IPS-15b (cell line): ENCODE measurements around the gene ZNF488.

Experiments used
- H3K27me3 ChIP-seq: one replicate; pipeline ENCODE4 v1.6.1; 2013; ENCODE audit warnings: low read length; ENCODE audit not compliant: control insufficient read depth, insufficient read depth
- H3K36me3 ChIP-seq: one replicate; pipeline ENCODE4 v1.6.1; 2013; ENCODE audit warnings: low read length; ENCODE audit not compliant: control insufficient read depth, insufficient read depth
- H3K4me1 ChIP-seq: one replicate; pipeline ENCODE4 v1.6.1; 2013; ENCODE audit warnings: mild to moderate bottlenecking, low read length; ENCODE audit not compliant: control insufficient read depth, insufficient read depth
- H3K4me3 ChIP-seq: one replicate; pipeline ENCODE4 v1.5.1; 2013; ENCODE audit warnings: low read depth, low read length
- H3K9ac ChIP-seq: one replicate; pipeline ENCODE4 v1.6.1; 2013; ENCODE audit warnings: low read depth, mild to moderate bottlenecking, low read length
- H3K9me3 ChIP-seq: one replicate; pipeline ENCODE4 v1.6.1; 2013; ENCODE audit warnings: mild to moderate bottlenecking, low read length; ENCODE audit not compliant: control insufficient read depth, insufficient read depth

Gene ZNF488

GRCh38 chr10:47367646-47368045, 16.4 kb downstream of the ZNF488 start:
- no peaks in the 10 kb centered on the region for H3K9me3 ChIP-seq
- H3K4me1 ChIP-seq = no peaks in the 10 kb centered on the region
- H3K4me3 ChIP-seq = no peak overlapping the region
- no peaks in the 10 kb centered on the region for H3K27me3 ChIP-seq
- H3K36me3 ChIP-seq = peaks cover 6% of the 10 kb centered on the region
- H3K9ac ChIP-seq = no peak overlapping the region

GRCh38 chr10:47366731-47367460, 17.2 kb downstream of the ZNF488 start:
- H3K36me3 ChIP-seq = peaks cover 4% of the 10 kb centered on the region
- no peaks in the 10 kb centered on the region for H3K27me3 ChIP-seq
- H3K9ac ChIP-seq = no peak overlapping the region
- H3K4me1 ChIP-seq = no peaks in the 10 kb centered on the region
- H3K4me3 ChIP-seq = no peak overlapping the region
- H3K9me3 ChIP-seq = no peaks in the 10 kb centered on the region

- Histone ChIP-seq H3K9me3 (no peaks in the 10 kb centered on the region), H3K36me3 (peaks cover 4% of the 10 kb centered on the region), H3K4me3 (no peak overlapping the region), H3K27me3 (no peaks in the 10 kb centered on the region), H3K9ac (no peak overlapping the region), H3K4me1 (no peaks in the 10 kb centered on the region)
These were observed 17.9 kb downstream of the ZNF488 start for GRCh38 chr10:47366181-47366631.

- Histone ChIP-seq H3K27me3 (no peaks in the 10 kb centered on the region), H3K9ac (no peak overlapping the region), H3K36me3 (peaks cover 4% of the 10 kb centered on the region), H3K4me3 (no peak overlapping the region), H3K9me3 (no peaks in the 10 kb centered on the region), H3K4me1 (no peaks in the 10 kb centered on the region)
These were observed 18.5 kb downstream of the ZNF488 start for GRCh38 chr10:47365431-47366180.

GRCh38 chr10:47364911-47365310, 19.2 kb downstream of the ZNF488 start:
- no peak overlapping the region for H3K4me3 ChIP-seq
- H3K27me3 ChIP-seq = no peaks in the 10 kb centered on the region
- no peaks in the 10 kb centered on the region for H3K4me1 ChIP-seq
- H3K36me3 ChIP-seq = peaks cover 4% of the 10 kb centered on the region
- no peak overlapping the region for H3K9ac ChIP-seq
- H3K9me3 ChIP-seq = no peaks in the 10 kb centered on the region

GRCh38 chr10:47364366-47364765, 19.7 kb downstream of the ZNF488 start:
- Histone ChIP-seq H3K36me3 (peaks cover 4% of the 10 kb centered on the region), H3K27me3 (no peaks in the 10 kb centered on the region), H3K9me3 (no peaks in the 10 kb centered on the region), H3K9ac (no peak overlapping the region), H3K4me3 (no peak overlapping the region), H3K4me1 (no peaks in the 10 kb centered on the region)

- H3K27me3 ChIP-seq = no peaks in the 10 kb centered on the region
- H3K9me3 ChIP-seq = no peaks in the 10 kb centered on the region
- no peaks in the 10 kb centered on the region for H3K4me1 ChIP-seq
- H3K4me3 ChIP-seq = no peak overlapping the region
- H3K9ac ChIP-seq = no peak overlapping the region
- peaks cover 4% of the 10 kb centered on the region for H3K36me3 ChIP-seq
These were observed 20.3 kb downstream of the ZNF488 start for GRCh38 chr10:47363781-47364180.

- H3K27me3 ChIP-seq = no peaks in the 10 kb centered on the region
- no peak overlapping the region for H3K4me3 ChIP-seq
These were observed 21.9 kb downstream of the ZNF488 start for GRCh38 chr10:47362199-47362598.

GRCh38 chr10:47361293-47361692, 22.8 kb downstream of the ZNF488 start:
- H3K9ac ChIP-seq = no peak overlapping the region
- H3K4me3 ChIP-seq = no peak overlapping the region

More at GRCh38 chr10:47362199-47362598, 21.9 kb downstream of the ZNF488 start:
- Histone ChIP-seq H3K9ac (no peak overlapping the region), H3K9me3 (no peaks in the 10 kb centered on the region), H3K36me3 (peaks cover 3% of the 10 kb centered on the region), H3K4me1 (no peaks in the 10 kb centered on the region)

GRCh38 chr10:47360419-47361040, 23.6 kb downstream of the ZNF488 start:
- Histone ChIP-seq H3K9me3 (no peaks in the 10 kb centered on the region), H3K36me3 (no peaks in the 10 kb centered on the region), H3K4me3 (no peak overlapping the region), H3K27me3 (no peaks in the 10 kb centered on the region), H3K9ac (no peak overlapping the region), H3K4me1 (no peaks in the 10 kb centered on the region)

More at GRCh38 chr10:47361293-47361692, 22.8 kb downstream of the ZNF488 start:
- H3K36me3 ChIP-seq = no peaks in the 10 kb centered on the region
- no peaks in the 10 kb centered on the region for H3K9me3 ChIP-seq
- no peaks in the 10 kb centered on the region for H3K4me1 ChIP-seq
- no peaks in the 10 kb centered on the region for H3K27me3 ChIP-seq

GRCh38 chr10:47359626-47360418, 24.3 kb downstream of the ZNF488 start:
- Histone ChIP-seq H3K36me3 (no peaks in the 10 kb centered on the region), H3K27me3 (no peaks in the 10 kb centered on the region), H3K9me3 (no peaks in the 10 kb centered on the region), H3K4me1 (no peaks in the 10 kb centered on the region), H3K9ac (no peak overlapping the region), H3K4me3 (no peak overlapping the region)
